Peyer's patch (tissue), 4 donors: Measurements from ENCODE around the gene COLEC11.

ENCODE experiments used
- POLR2A ChIP-seq, 2 donors: fragments of 450-650 bp; IDR thresholded peaks; one replicate each; pipeline ENCODE4 v1.5.1; 2017; ENCODE audit warnings: antibody characterized with exemption in 2 of 2, mild to moderate bottlenecking in 2 of 2, moderate library complexity in 2 of 2
- TF ChIP-seq, protein P1 (sequence below), 6 experiments: fragments of 450-650 bp in 4 of 6; fragments of 200-600 bp in 2 of 6; sonication (generic) in 1 of 6; IDR thresholded peaks; one replicate each; pipeline ENCODE4 v1.5.1; 2017 to 2019; ENCODE audit warnings: antibody characterized with exemption in 6 of 6, mild to moderate bottlenecking in 3 of 6, moderate library complexity in 1 of 6

DNA sequence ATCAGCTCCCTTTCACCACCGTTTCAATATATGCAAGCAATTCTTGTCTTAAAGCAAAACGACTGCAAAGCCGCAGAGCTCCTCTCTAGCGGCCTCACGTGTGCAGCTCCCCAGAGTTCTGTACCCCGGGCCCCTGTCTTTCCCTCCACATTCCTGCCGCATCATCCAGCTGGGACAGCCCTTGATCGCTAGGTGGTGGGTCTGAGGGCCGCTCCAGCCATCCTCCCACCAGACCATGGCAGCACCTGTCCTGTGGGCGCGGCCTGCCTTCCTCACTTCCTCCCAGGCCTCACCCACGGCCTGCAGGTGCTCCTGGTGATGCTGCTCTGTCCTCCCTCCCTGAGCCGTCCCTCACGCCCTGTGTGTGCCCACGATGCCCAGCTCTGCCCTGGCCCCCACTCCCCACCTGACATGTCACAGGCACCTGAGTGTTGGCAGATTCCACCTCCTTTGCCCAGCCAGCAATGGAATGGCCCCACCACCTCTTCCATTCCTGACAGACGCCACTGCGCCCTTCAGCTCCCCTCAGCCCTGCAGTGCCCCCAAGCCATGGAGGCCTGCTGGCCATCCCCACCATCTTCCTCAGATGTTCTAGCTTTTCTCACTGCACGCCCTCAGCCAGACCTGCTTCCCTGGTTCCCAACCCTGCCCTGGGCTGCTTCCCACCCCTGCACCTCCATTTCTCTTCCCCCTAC is 47.8 kb downstream of the COLEC11 start:
- TF ChIP-seq POLR2A (IDR thresholded peaks at IDR 0.05), result no peak
- TF ChIP-seq, protein P1, sequence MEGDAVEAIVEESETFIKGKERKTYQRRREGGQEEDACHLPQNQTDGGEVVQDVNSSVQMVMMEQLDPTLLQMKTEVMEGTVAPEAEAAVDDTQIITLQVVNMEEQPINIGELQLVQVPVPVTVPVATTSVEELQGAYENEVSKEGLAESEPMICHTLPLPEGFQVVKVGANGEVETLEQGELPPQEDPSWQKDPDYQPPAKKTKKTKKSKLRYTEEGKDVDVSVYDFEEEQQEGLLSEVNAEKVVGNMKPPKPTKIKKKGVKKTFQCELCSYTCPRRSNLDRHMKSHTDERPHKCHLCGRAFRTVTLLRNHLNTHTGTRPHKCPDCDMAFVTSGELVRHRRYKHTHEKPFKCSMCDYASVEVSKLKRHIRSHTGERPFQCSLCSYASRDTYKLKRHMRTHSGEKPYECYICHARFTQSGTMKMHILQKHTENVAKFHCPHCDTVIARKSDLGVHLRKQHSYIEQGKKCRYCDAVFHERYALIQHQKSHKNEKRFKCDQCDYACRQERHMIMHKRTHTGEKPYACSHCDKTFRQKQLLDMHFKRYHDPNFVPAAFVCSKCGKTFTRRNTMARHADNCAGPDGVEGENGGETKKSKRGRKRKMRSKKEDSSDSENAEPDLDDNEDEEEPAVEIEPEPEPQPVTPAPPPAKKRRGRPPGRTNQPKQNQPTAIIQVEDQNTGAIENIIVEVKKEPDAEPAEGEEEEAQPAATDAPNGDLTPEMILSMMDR (IDR thresholded peaks at IDR 0.05), result no peak
